ENCODE results near the gene PPIB.

GRCh38 chr15:64148581-64148980 lies 14.2 kb downstream of the PPIB start:
- TF ChIP-seq CTCF (IDR thresholded peaks at IDR 0.05; ENCODE audit: insufficient read depth, low read length) (no peak), SPI1 (IDR thresholded peaks at IDR 0.05; ENCODE audit: borderline replicate concordance, low read depth) (no peak)

Measured in HL-60 (cell line).